Measurements from ENCODE around the gene GRPEL1. TPM values are rescaled to one million over a fixed set of nuclear protein-coding genes. Genes with fewer than 3 reads are reported as not detected.

The GRPEL1 gene
- total and polyA plus RNA-seq, 8 donors: 11.4 to 53.6 (median 25.5) TPM; not detected in 1

DNA sequence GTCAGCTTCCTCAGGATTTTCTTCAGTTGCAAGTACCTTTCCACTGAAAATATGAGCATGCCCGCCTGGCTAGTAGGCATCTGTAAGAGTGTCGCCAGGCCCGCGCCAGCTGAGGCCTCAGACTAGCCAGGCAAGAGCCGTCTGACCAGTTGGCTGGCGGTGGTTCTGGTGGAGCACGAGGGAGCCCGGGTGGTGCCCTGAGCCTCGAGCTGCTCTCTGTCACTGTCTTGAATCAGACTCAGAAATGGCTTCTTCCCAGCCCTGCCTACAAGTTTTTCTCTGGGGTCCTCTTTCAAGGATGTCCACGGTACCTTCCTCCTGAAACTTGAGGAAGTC is 11.9 kb downstream of the GRPEL1 start:
- Histone ChIP-seq H3K4me3 (no peak overlapping the region), H3K36me3 (peaks cover 31 to 79% (median 73%) of the 10 kb centered on the region in 4 donors), H3K27ac (no peak overlapping the region), H3K9me3 (no peaks in the 10 kb centered on the region), H3K4me1 (peaks cover 10 to 49% (median 24%) of the 10 kb centered on the region in 4 donors), H3K27me3 (no peaks in the 10 kb centered on the region)
- no peak for DNase-seq
- TF ChIP-seq EP300 (IDR thresholded peaks at IDR 0.05): no peak
- no peak for TF ChIP-seq POLR2A (IDR thresholded peaks at IDR 0.05)
- TF ChIP-seq POLR2AphosphoS5 (IDR thresholded peaks at IDR 0.05): no peak
- TF ChIP-seq, protein P1, sequence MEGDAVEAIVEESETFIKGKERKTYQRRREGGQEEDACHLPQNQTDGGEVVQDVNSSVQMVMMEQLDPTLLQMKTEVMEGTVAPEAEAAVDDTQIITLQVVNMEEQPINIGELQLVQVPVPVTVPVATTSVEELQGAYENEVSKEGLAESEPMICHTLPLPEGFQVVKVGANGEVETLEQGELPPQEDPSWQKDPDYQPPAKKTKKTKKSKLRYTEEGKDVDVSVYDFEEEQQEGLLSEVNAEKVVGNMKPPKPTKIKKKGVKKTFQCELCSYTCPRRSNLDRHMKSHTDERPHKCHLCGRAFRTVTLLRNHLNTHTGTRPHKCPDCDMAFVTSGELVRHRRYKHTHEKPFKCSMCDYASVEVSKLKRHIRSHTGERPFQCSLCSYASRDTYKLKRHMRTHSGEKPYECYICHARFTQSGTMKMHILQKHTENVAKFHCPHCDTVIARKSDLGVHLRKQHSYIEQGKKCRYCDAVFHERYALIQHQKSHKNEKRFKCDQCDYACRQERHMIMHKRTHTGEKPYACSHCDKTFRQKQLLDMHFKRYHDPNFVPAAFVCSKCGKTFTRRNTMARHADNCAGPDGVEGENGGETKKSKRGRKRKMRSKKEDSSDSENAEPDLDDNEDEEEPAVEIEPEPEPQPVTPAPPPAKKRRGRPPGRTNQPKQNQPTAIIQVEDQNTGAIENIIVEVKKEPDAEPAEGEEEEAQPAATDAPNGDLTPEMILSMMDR (IDR thresholded peaks at IDR 0.05): no peak
- intact Hi-C loops (cut with DNase I; ENCODE audit: low total_unique reads): no loop called here
- WGBS, 5 donors: 82 to 90% (median 87%) methylated on average over 9 to 10 of the region's 10 CpGs

- H3K9me3 ChIP-seq: no peaks in the 10 kb centered on the region
- WGBS, 5 donors: 89 to 93% (median 92%) methylated on average over 26 to 31 of the region's 31 CpGs
- no peaks in the 10 kb centered on the region for H3K27me3 ChIP-seq
- H3K4me1 ChIP-seq: peaks cover 16 to 54% (median 30%) of the 10 kb centered on the region in 4 donors
- intact Hi-C loops (cut with DNase I; ENCODE audit: low total_unique reads): no loop called here
- H3K36me3 ChIP-seq: peaks cover 25 to 73% (median 67%) of the 10 kb centered on the region in 4 donors
- no peak for DNase-seq
- H3K4me3 ChIP-seq: no peak overlapping the region
- H3K27ac ChIP-seq: no peak overlapping the region
- TF ChIP-seq POLR2A (IDR thresholded peaks at IDR 0.05) (no peak), EP300 (IDR thresholded peaks at IDR 0.05) (no peak), POLR2AphosphoS5 (IDR thresholded peaks at IDR 0.05) (no peak)
- TF ChIP-seq, protein P1 (IDR thresholded peaks at IDR 0.05): no peak
These were observed 12.5 kb downstream of the GRPEL1 start for GRCh38 chr4:7055111-7055989.

DNA sequence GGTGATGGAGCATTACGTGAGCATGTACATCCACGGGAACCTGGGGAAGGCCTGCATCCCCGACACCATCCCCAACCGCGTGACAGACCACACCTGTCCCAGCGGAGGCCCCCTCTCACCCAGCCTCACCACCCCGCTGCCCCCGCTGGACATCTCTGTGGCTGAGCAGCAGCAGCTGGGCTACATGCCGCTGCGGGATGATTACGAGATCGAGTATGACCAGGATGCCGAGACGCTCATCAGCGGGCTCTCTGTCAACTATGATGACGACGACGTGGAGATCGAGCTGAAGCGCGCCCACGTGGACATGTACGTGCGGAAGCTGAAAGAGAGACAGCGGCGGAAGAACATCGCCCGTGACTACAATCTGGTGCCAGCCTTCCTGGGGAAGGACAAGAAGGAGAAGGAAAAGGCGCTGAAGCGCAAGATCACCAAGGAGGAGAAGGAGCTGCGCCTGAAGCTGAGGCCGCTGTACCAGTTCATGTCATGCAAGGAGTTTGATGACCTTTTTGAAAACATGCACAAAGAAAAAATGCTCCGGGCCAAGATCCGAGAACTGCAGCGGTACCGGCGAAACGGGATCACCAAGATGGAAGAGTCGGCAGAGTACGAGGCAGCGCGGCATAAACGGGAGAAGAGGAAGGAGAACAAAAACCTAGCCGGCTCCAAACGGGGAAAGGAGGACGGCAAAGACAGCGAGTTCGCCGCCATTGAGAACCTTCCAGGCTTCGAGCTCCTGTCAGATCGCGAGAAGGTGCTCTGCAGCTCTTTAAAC is 13.6 kb downstream of the GRPEL1 start:
- Histone ChIP-seq H3K9me3 (no peaks in the 10 kb centered on the region), H3K4me1 (peaks cover 27 to 54% (median 41%) of the 10 kb centered on the region in 4 donors), H3K4me3 (no peak overlapping the region), H3K27ac (no peak overlapping the region), H3K36me3 (peaks cover 23 to 63% (median 58%) of the 10 kb centered on the region in 4 donors), H3K27me3 (no peaks in the 10 kb centered on the region)
- DNase-seq: no peak
- WGBS, 5 donors: 95 to 97% (median 96%) methylated on average over 52 of the region's 52 CpGs
- intact Hi-C loops (cut with DNase I; ENCODE audit: low total_unique reads): no loop called here
- TF ChIP-seq POLR2AphosphoS5 (IDR thresholded peaks at IDR 0.05) (no peak), EP300 (IDR thresholded peaks at IDR 0.05) (no peak), POLR2A (IDR thresholded peaks at IDR 0.05) (no peak)
- TF ChIP-seq, protein P1 (IDR thresholded peaks at IDR 0.05): no peak

DNA sequence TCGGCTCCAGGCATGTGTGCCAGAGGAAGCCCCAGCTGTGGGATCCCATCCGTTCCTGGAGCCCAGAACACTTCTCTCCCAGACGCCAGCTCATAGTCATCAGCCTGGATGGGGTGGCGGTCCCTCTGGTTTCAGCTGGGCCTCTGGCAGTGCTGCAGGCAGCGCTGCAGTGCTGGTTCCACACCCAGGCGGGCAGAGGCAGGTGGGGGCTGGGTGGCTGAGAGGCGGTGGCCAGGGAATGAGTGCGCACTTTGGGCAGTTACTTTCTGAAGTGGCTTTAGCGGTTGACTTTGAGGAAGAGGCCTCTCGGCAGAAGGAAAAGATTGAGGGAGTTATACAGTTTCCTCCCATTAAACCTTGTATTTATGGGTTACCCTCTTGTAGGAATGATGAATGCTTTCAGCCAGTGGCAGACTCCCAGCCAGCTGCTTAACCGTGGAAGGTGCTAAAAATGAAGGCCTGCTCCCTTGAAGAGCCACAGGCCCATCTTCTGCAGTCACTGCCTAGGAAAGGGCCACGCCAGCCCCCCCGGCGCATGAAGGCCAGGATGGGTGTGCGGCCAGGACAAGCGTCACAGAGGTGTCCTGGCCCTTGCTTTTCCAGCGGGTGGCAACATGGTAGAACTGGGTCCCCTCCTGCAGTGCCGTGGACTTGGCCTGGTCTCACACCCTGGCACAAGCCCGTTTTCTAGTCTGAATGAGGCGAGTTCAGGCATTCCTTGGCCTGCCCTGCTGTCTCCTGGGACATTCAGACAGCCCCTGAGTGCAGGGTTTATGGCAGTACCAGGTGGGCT is 14.7 kb downstream of the GRPEL1 start:
- intact Hi-C loops (cut with DNase I; ENCODE audit: low total_unique reads): no loop called here
- DNase-seq: peak; percentile 46 to 73
- TF ChIP-seq POLR2A (IDR thresholded peaks at IDR 0.05) (no peak), EP300 (IDR thresholded peaks at IDR 0.05) (no peak), POLR2AphosphoS5 (IDR thresholded peaks at IDR 0.05) (no peak)
- TF ChIP-seq, protein P1 (IDR thresholded peaks at IDR 0.05): no peak
- peaks cover 29 to 60% (median 45%) of the 10 kb centered on the region in 4 donors for H3K4me1 ChIP-seq
- H3K27ac ChIP-seq: peak overlapping the region in 4 of 5 donors; percentile 37 to 60 (median 50)
- peaks cover 23 to 58% (median 50%) of the 10 kb centered on the region in 4 donors for H3K36me3 ChIP-seq
- 60 to 80% (median 70%) methylated on average over 19 to 20 of the region's 20 CpGs for WGBS, 5 donors
- H3K4me3 ChIP-seq: no peak overlapping the region
- no peaks in the 10 kb centered on the region for H3K9me3 ChIP-seq
- H3K27me3 ChIP-seq: no peaks in the 10 kb centered on the region
